DMS53 treated with DMSO at 0.1 percent for 48 hours (cell line): ENCODE data around the gene TSHR.
"Not testable (repeated sequence)": the region's sequence is repeated elsewhere in the genome, so short reads cannot be mapped to it uniquely, and the experiment has no call there.

Experiments
- DNase-seq: peaks from one replicate; lab custom pipeline; 2025; ENCODE audit not compliant: unreplicated experiment; lab: John Stamatoyannopoulos, UW

TSHR gene

GRCh38 chr14:80988735-80989429 lies 33.5 kb downstream of the TSHR start:
- no peak for DNase-seq

GRCh38 chr14:80992580-80992979 lies 37.2 kb downstream of the TSHR start:
- no peak for DNase-seq

GRCh38 chr14:80996049-80996901 lies 40.9 kb downstream of the TSHR start:
- peak; percentile 56 for DNase-seq

GRCh38 chr14:81001447-81001846 lies 46.0 kb downstream of the TSHR start:
- no peak for DNase-seq

DNA sequence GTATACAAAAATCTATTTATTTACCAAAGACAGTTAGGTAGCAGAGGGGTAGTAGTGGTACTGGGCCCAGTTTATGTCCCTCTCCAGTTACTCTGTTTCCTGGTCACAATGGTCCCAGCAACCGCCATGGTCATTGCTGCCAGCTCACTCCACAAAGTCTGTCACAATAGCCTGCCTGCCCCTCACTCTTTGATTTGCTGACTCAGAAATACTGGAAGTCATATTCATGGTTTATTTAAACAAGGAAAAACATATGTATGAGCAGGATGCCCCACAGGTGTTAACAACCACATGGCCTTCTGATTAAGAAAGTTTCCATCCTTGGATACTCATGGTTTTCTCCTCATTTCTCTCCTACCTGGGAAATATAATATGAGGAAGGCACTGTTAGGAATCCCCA lies 49.2 kb downstream of the TSHR start:
- no peak for DNase-seq

DNA sequence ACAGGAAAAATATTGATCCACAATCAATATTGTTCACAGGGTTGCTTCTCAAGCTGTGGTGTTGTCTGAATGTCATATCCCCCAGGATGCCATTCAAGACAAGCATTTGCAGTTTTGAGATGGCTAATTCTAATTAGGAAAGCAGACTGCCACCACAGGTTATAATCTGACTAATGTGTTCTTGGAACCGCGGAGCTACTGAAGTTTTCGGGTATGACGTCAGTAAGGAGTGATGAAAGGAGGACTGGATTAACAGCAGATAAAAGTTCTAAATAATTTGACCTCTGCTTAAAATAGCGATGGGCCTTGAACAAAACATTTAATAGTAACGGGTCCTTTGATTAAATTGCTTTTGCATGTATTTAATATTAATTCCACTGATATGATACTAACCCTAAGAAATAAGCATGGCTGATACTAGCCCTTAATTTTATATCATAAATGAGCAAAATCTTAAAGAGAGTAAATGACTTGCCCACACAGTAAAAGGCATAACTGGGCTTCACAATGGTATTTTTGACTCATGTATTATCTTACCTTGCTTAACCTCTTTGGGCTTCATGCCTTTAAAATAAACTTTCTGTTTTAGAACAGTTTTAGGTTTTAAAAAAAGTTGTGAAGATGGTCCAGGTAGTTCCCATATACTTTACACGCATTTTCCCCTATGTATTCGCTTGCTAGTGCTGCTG lies 50.3 kb downstream of the TSHR start:
- DNase-seq: no peak

DNA sequence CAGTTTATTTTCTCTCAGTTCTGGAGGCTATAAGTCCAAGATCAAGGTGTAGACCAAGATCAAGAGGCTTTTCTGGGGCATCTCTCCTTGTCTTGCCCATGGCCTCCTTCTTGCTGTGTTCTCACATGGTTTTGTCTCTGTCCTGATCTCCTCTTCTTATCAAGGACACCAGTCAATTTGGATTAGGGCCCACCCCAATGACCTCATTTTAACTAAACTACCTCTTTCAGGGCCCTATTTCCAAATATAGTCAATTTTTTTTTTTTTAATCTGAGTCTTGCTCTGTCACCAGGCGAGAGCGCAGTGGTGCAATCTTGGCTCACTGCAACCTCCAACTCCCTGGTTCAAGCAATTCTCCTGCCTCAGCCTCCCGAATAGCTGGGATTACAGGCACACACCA lies 50.8 kb downstream of the TSHR start:
- no peak for DNase-seq

GRCh38 chr14:81007131-81007530 lies 51.7 kb downstream of the TSHR start:
- no peak for DNase-seq

- DNase-seq: no peak
These were observed 53.9 kb downstream of the TSHR start for GRCh38 chr14:81009346-81009745.

- DNase-seq: no peak
These were observed 62.8 kb downstream of the TSHR start for GRCh38 chr14:81018251-81018650.

- no peak for DNase-seq
These were observed 63.3 kb downstream of the TSHR start for GRCh38 chr14:81018684-81019083.

DNA sequence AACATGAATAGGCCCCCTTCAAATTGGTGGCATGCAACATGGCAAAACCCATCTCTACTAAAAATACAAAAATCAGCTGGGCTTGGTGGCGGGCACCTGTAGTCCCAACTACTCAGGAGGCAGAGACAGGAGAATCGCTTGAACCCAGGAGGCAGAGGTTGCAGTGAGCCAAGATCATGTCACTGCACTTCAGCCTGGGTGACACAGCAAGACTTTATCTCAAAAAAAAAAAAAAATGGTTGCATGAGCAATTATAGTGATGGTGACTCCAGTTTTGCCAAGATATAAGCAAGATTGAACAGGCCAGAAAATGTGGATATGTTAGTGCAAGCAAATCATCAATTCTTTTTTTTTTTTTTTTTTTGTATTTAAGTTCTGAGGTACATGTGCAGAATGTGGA lies 63.7 kb downstream of the TSHR start:
- not testable (repeated sequence) for DNase-seq

DNA sequence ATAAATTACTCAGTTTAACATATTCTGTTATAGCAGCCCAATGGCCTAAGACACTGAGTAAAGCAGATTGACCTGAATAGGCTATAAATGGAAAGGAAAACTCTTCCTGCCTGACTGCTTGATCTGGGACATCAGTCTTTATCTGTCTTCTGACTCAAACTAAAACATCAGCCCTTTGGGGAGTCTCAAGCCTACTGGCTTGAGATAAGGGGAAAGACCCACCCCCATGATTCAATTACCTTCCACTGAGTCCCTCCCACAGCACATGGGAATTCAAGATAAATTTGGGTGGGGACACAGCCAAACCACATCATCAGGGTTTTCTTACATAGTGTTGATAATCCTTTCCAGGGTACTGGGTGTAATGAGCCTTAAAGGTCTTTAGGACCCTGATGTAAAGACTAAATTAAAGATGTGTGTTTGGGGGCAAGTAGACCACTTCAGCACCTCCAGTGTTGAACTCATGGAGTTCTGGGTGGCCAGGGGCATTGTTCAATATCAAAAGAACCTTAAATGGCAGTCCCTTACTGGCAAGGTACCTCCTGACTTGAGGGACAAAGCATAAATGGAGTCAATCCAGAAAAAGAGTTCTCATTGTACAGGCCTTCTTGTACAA lies 67.8 kb downstream of the TSHR start:
- DNase-seq: no peak

GRCh38 chr14:81028461-81028860 lies 73.0 kb downstream of the TSHR start:
- DNase-seq: no peak

DNA sequence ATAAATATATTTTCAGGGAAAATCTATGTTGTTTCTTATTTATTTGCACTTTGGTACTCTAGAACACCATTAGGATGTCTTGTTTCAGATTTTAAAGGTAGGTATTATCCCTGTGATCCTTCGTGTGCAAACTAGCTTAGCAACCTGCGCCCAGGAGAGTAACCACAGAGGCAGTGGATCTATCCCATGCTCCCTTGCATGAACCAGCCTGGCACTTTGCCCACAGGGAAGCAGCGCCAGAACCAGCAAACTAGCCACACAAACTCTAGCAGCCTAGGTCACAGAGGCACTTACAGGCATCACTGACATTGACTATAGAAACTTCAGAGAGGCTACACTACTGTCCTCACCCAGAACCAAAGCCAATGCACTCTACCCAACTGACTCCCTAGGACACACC lies 76.1 kb downstream of the TSHR start:
- no peak for DNase-seq

GRCh38 chr14:81033698-81034240 lies 78.3 kb downstream of the TSHR start:
- no peak for DNase-seq

GRCh38 chr14:81042438-81042837 lies 87.0 kb downstream of the TSHR start:
- DNase-seq: no peak

GRCh38 chr14:81051547-81051946 lies 96.1 kb downstream of the TSHR start:
- no peak for DNase-seq

GRCh38 chr14:81054057-81054456 lies 98.6 kb downstream of the TSHR start:
- not testable (repeated sequence) for DNase-seq

DNA sequence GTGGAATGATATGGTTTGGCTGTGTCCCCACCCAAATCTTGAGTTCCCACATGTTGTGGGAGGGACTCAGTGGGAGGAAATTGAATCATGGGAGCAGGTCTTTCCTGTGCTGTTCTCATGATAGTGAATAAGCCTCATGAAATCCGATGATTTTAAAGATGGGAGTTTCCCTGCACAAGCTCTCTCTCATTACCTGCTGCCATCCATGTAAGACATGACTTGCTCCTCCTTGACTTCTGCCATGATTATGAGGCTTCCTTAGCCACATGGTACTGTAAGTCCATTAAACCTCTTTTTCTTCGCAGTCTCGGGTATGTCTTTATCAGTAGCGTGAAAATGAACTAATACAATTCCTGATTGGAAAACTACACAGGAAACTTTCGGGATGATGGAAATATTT lies 100.5 kb downstream of the TSHR start:
- DNase-seq: no peak

- DNase-seq: peak; percentile 1
These were observed 107.0 kb downstream of the TSHR start for GRCh38 chr14:81062380-81062779.
